ENCODE measurements around the gene SOD3.

- TF ChIP-seq ZNF248 (tag by site-specific recombination; IDR thresholded peaks at IDR 0.05), result no peak
- no peak for TF ChIP-seq CTCF (tag by site-specific recombination; IDR thresholded peaks at IDR 0.05)
- TF ChIP-seq SETDB1 (IDR thresholded peaks at IDR 0.05; ENCODE audit: insufficient read length, low read length), result no peak
- TF ChIP-seq PRDM1 (tag by site-specific recombination; IDR thresholded peaks at IDR 0.05), result no peak
- TF ChIP-seq ZNF274 (IDR thresholded peaks at IDR 0.05; ENCODE audit: low read length), result no peak
- TF ChIP-seq ZNF274 (tag by site-specific recombination; IDR thresholded peaks at IDR 0.05; ENCODE audit: borderline replicate concordance), result no peak
- no peak for TF ChIP-seq ZSCAN23 (tag by site-specific recombination; IDR thresholded peaks at IDR 0.05)
- TF ChIP-seq ZNF664 (tag by site-specific recombination; IDR thresholded peaks at IDR 0.05), result no peak
- no peak for TF ChIP-seq SALL2 (tag by site-specific recombination; IDR thresholded peaks at IDR 0.05; ENCODE audit: borderline replicate concordance)
- TF ChIP-seq ZSCAN4 (tag by site-specific recombination; IDR thresholded peaks at IDR 0.05), result no peak
- no peak for TF ChIP-seq KLF16 (tag by site-specific recombination; IDR thresholded peaks at IDR 0.05)
- no peak for TF ChIP-seq PBX3 (CRISPR knock-in tag; IDR thresholded peaks at IDR 0.05)
- no peak for TF ChIP-seq ATF2 (tag by site-specific recombination; IDR thresholded peaks at IDR 0.05; ENCODE audit: low read depth)
- no peak for TF ChIP-seq ZNF791 (tag by site-specific recombination; IDR thresholded peaks at IDR 0.05)
Measured at GRCh38 chr4:24775750-24776149, 19.6 kb upstream of the SOD3 start.

Data from HEK293 (cell line).